Motor neuron (in vitro differentiated cells): ENCODE results near the gene FHIT. TPM values are rescaled to one million over a fixed set of nuclear protein-coding genes. Genes with fewer than 3 reads are reported as not detected.

ENCODE experiments used
- ATAC-seq, 8 experiments: fragments of 200-7000 bp; cut with Tn5 transposase; replicated peaks in 6 of 8; 2 replicates each; pipeline ENCODE4 v1.8.0; 2021; ENCODE audit warnings: mild to moderate bottlenecking in 8 of 8, moderate library complexity in 8 of 8
- H3K27ac ChIP-seq, 2 donors: fragments of 250-450 bp; sonication (Bioruptor Pico); 2 replicates each; pipeline ENCODE4 v1.9.0; 2021; ENCODE audit warnings: antibody characterized with exemption in 2 of 2, mild to moderate bottlenecking in 2 of 2, moderate library complexity in 1 of 2
- H3K4me1 ChIP-seq, 2 donors: fragments of 250-450 bp; sonication (Bioruptor Pico); replicated peaks in 1 of 2; 2 replicates each; pipeline ENCODE4 v1.6.1; 2021; ENCODE audit warnings: antibody characterized with exemption in 2 of 2, mild to moderate bottlenecking in 2 of 2, moderate library complexity in 1 of 2
- H3K4me3 ChIP-seq, 5 donors: fragments of 250-450 bp; sonication (Bioruptor Pico); 2 replicates each; pipeline ENCODE4 v1.9.0; 2021; ENCODE audit warnings: antibody characterized with exemption in 5 of 5, mild to moderate bottlenecking in 5 of 5, moderate library complexity in 4 of 5
- WGBS, 10 experiments: fragments of 450-650 bp; shearing (Covaris generic); methylation state at CpG; one replicate each; pipeline ENCODE4 v1.0.0; 2022; 5-methylcytosine and 5-hydroxymethylcytosine counted together
- in situ Hi-C, 9 experiments: fragments of 400-800 bp; cut with MboI; loops; one replicate each; pipeline ENCODE4 v1.15.0; 2021; ENCODE audit warnings: low sequenced_read_pairs in 9 of 9, low pct_unique_long_range_greater_than_20kb in 2 of 9; ENCODE audit not compliant: unreplicated experiment in 9 of 9
- total RNA-seq, 8 experiments: library from RNA; unstranded; fragments of 300-600 nt; gene quantifications; 2 replicates each; pipeline versions ENCODE4 v1.2.3 to v1.2.4, GENCODE V29; 2022

Gene FHIT
- total RNA-seq, 8 experiments from 2014 or later = 1.6 to 25.1 (median 12.1) TPM

DNA sequence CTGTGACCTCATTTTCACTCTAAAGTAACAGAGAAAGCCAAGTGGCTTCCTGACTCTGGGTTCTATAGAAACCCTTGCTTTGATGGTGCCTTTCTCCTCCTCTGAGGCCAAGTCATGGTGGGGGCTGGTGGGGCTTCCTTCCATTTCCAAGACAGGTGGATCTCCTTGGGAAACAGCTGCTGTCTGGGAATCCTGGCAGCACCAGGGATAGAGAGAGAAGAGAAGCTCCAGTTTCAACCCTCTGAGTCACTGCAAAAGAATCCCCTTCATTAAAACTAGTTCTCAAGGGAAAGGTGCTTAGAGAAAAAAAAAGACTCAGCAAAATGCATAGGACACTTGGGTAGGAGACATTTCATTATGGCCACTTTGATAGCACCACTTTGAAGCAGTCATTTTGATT is 614.4 kb downstream of the FHIT start:
- peak in 2 of 8 experiments; percentile 33 to 34 for ATAC-seq
- in situ Hi-C loops = no loop called here
- Histone ChIP-seq H3K4me1 (peaks cover under 1 to 6% of the 10 kb centered on the region in 2 donors), H3K4me3 (no peak overlapping the region), H3K27ac (no peak overlapping the region)

DNA sequence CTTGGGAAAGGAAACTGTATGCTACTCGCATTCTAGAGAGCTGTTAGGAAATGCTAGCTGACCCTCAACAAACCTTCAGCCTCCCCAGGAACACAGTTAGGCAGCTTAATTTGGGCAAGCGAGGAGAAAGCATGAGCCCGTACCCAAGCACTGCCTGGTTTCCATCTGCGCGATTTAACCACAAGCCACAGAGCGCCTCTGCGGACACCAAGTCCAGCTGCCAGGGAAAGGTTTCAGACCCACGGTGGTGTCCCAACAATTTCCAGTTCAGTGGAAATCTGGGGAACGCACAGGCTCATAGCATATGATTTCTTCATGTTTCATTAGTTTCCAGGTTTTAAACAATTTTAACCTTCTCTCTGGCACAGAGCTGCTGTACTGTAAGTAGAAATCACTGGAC is 617.6 kb downstream of the FHIT start:
- H3K27ac ChIP-seq = no peak overlapping the region
- no peak for ATAC-seq
- in situ Hi-C loops = no loop called here
- H3K4me3 ChIP-seq = no peak overlapping the region
- 39 to 100% (median 82%) methylated on average over 2 to 9 of the region's 9 CpGs; no CpG with 5 or more reads in 2 of the 10 experiments for WGBS, 10 experiments
- peaks cover 6 to 8% of the 10 kb centered on the region in 2 donors for H3K4me1 ChIP-seq

DNA sequence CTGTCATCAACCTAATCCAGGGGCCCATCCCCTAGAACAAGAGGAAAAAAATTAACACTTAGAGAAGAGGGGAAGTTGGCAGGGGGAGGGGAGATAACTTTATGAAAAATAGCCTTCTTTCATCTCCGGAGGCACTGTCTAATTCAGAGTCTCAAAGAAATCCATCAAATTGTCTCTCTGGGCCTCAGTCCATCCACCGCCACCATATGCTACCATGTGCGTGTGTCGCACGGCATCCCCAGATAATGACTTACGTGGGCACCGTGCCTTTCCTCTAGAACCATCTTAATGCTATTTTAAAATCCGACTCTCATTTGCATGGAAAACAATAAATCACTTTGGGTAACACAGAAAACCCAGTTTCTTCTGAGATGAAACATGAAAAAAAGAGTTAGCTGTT is 619.7 kb downstream of the FHIT start:
- ATAC-seq = peak in 5 of 8 experiments; percentile 48 to 98 (median 93)
- Histone ChIP-seq H3K4me1 (peaks cover 6 to 8% of the 10 kb centered on the region in 2 donors), H3K4me3 (no peak overlapping the region), H3K27ac (no peak overlapping the region)
- 40 to 91% (median 61%) methylated on average over 3 to 7 of the region's 8 CpGs; no CpG with 5 or more reads in 3 of the 10 experiments for WGBS, 10 experiments
- in situ Hi-C loops = no loop called here

DNA sequence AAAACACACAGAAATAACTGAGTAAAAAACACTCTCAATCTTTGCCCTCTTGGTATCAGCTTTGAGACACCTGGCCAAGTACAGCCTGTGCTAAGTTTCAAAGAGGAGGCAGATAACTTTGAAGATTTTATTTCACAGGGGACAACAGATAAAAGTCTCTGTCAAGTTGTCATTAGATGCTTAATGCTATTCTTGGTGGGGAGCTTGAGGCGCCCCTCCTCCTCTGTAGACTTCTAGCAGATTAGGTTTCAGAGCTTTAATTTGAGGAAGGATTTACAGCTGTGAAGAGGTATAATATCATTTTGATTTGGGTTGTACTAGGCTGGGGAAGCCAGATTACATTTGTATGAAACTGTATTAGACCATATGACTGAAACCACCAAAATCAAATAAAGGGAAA is 620.3 kb downstream of the FHIT start:
- Histone ChIP-seq H3K27ac (no peak overlapping the region), H3K4me3 (no peak overlapping the region), H3K4me1 (peaks cover 6 to 8% of the 10 kb centered on the region in 2 donors)
- ATAC-seq = no peak
- in situ Hi-C loops = no loop called here
- WGBS, 10 experiments = 67 to 100% (median 95%) methylated on average over 1 of the region's 1 CpG; no CpG with 5 or more reads in 2 of the 10 experiments

DNA sequence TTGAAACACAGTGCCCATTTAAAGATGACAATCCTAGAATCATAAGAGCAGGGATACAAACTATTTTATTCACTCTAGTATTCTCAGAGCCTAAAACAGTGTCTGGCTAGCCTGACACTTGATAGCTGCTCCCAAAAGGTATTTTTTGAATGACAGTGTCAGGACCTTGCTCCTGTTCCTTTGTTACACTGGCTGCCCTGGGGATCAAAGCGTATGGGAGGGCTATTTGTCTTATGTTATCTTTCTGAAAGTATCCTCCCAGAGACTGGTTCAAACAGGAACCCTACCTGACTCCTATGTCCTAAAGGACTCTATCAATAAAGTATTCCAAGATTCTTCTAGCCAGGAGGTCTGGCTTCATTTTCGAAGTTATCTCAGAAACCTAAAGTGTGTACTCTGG is 621.4 kb downstream of the FHIT start:
- H3K27ac ChIP-seq = no peak overlapping the region
- 0 to 100% (median 76%) methylated on average over 1 to 2 of the region's 2 CpGs; no CpG with 5 or more reads in 3 of the 10 experiments for WGBS, 10 experiments
- no peak for ATAC-seq
- H3K4me1 ChIP-seq = peaks cover 6 to 8% of the 10 kb centered on the region in 2 donors
- in situ Hi-C loops = no loop called here
- H3K4me3 ChIP-seq = no peak overlapping the region

DNA sequence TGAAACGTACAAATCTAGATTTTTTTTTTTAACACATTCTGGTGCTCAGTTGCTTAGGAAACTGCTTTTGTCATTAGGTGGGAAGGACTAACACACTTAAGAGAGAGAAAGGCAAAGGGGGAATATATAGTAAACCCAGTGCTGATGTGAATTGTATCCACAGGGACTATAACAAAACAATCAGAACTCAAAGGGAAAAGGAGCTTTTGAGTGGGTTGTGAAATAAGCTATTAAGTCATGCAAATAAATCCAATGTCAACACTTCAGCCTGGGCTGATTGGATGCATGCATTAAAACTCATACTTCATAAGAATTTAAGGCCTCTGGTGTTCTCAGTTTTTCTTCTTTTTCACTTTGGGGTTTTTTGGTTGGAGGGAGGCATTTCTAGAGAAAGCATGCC is 628.9 kb downstream of the FHIT start:
- no peak overlapping the region for H3K27ac ChIP-seq
- no peak overlapping the region for H3K4me3 ChIP-seq
- in situ Hi-C loops = no loop called here
- no peaks in the 10 kb centered on the region for H3K4me1 ChIP-seq
- WGBS, 10 experiments = 0 to 67% (median 27%) methylated on average over 1 of the region's 1 CpG; no CpG with 5 or more reads in 4 of the 10 experiments
- peak in 1 of 8 experiments; percentile 24 for ATAC-seq

DNA sequence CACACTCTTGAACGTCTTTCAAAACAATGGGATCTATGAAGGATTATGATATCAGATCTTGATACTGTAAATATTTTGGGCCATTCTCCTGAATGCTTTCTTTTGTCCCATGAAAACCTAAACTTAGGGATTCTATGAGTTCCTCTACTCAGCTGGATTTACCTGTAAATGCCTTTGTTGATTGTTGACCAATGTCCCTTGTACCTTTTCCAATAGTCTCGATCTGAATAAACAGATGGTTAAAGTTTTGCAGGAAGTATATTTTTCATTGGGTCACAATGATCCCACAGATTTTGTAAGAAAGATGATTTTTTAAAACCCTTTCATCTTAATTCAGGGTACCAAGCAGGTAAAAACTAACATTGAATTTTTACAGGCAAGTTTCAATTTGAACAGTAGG is 634.1 kb downstream of the FHIT start:
- 0 to 95% (median 85%) methylated on average over 1 to 2 of the region's 2 CpGs; no CpG with 5 or more reads in 2 of the 10 experiments for WGBS, 10 experiments
- H3K27ac ChIP-seq = no peak overlapping the region

DNA sequence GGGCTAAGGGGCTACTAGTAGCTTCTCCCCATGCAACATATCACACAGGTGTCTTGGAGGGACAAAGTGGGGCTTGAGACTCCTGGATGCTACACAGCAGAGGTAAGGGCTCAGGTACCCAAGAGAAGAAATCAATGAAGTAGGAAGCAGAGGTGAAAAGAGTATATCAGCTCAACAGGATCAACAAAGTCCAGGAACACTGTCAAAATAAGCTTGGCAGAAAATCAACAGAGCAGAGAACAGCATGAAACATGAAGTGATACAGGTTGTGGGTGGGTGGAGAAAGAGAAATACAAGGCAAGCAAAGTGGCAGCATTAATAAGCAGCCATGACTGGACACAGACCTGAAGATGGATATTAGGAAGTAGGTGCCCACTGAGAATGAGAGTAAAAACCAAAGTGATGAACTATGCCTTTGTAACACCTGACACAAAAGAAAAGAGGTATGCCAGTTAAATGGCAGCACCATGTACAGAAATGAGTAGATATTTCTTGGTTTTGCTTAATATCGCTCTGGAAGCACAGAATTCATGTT is 637.4 kb downstream of the FHIT start:
- WGBS, 10 experiments = 20 to 100% (median 37%) methylated on average over 1 of the region's 1 CpG; no CpG with 5 or more reads in 6 of the 10 experiments
- no peak overlapping the region for H3K4me3 ChIP-seq
- no peak for ATAC-seq
- no peaks in the 10 kb centered on the region for H3K4me1 ChIP-seq
- no peak overlapping the region for H3K27ac ChIP-seq
- in situ Hi-C loops = no loop called here

More for the DNA sequence above, 634.1 kb downstream of the FHIT start:
- in situ Hi-C loops = no loop called here
- no peak for ATAC-seq
- Histone ChIP-seq H3K4me1 (no peaks in the 10 kb centered on the region), H3K4me3 (no peak overlapping the region)

DNA sequence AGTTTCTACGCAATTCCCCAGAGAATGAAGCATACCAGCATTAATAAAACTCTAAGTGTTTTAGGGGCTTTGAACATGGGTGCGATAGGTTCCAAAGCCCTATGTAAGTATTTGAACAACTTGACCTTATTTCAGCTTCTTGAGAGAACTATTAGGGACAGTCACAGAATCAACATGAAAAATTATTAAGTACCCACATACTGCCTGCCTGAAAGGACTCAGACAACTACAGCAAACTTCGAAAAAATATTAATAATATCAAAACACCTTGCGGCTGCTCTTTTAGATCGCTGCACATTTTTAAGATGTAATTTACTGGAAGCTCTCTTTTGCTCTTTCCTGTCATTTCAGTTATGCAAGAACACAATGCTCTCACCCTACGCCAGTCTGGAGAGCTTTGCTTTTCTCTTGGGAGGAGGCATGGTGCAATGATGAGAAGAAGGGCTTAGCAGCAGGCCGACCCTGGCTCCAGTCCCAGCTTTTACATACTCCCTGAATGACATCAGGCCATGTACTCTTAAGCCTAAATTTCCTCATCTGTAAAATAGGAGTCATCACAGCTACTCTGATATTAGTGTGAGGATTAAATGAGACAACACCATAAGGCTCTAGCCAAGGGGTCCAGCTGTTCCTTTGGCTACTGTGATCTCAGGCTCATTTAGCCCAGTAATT is 640.7 kb downstream of the FHIT start:
- ATAC-seq = peak in 3 of 8 experiments; percentile 33 to 99 (median 99)

DNA sequence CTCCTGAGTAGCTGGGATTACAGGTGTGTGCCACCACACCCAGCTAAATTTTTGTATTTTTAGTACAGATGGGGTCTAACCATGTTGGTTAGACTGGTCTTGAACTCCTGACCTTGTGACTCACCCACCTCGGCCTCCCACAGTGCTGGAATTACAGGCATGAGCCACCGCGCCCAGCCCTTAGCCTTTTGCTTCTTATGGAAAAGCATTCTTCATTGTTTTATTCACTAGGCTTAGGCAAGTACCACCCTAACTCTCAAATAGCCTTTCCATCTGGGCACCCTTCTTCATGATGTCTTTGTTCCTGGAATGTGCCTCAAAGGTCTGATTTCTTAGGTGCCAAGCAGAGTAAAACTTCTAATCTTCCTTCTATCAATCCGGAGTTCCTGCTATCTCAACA is 641.8 kb downstream of the FHIT start:
- Histone ChIP-seq H3K27ac (no peak overlapping the region), H3K4me1 (no peaks in the 10 kb centered on the region), H3K4me3 (no peak overlapping the region)
- 75 to 100% (median 88%) methylated on average over 1 to 4 of the region's 4 CpGs; no CpG with 5 or more reads in 3 of the 10 experiments for WGBS, 10 experiments
- peak in 2 of 8 experiments; percentile 43 for ATAC-seq
- in situ Hi-C loops = no loop called here

More for the DNA sequence above, 640.7 kb downstream of the FHIT start:
- Histone ChIP-seq H3K4me3 (no peak overlapping the region), H3K27ac (no peak overlapping the region), H3K4me1 (no peaks in the 10 kb centered on the region)
- 45 to 100% (median 92%) methylated on average over 1 to 7 of the region's 7 CpGs for WGBS, 10 experiments
- in situ Hi-C loops = no loop called here

DNA sequence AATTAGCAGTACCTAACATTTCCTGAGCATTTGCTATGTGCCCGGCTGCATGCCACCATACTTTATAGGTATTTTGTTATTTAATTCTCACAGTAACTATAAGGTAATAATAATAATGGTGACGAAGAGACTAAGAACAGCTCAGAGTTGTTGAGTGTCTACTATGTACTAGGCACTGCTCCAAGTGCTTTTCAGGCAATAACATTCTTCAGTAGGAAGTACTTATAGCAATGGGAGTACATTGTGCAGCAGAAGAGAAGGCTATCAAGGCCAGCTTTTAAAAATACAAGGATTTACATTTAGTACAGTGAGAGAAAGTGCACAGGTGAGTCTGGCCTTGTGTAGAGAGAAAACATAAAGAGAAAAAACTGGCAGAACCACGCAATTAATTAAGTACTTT is 647.4 kb downstream of the FHIT start:
- WGBS, 10 experiments = 54 to 100% (median 92%) methylated on average over 1 to 3 of the region's 3 CpGs; no CpG with 5 or more reads in 1 of the 10 experiments
- Histone ChIP-seq H3K4me3 (no peak overlapping the region), H3K27ac (no peak overlapping the region), H3K4me1 (peaks cover 0 to 3% of the 10 kb centered on the region in 2 donors)
- ATAC-seq = no peak
- in situ Hi-C loops = no loop called here

DNA sequence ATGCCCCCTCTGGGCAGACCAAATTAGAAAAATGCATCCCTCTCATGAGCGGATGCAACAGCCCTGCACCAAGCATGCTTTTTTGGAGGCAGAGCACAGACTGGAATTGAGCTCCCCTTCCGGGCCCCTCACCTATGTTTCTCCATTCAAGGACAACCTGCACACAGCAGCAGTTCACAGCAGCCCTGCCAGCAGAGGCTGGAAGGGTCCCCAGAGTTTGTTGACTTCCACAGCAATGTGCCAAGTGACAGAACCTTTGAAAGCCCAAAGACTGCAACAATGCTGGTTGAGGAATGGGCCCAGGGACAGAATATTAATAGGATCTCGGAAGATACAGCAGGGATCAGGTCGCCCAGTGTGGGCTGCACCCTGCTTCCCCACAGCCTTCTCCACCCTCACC is 650.4 kb downstream of the FHIT start:
- peak in 1 of 8 experiments; percentile 24 for ATAC-seq
- Histone ChIP-seq H3K4me1 (peaks cover 0 to 3% of the 10 kb centered on the region in 2 donors), H3K27ac (no peak overlapping the region), H3K4me3 (no peak overlapping the region)
- WGBS, 10 experiments = 43 to 100% (median 92%) methylated on average over 1 to 3 of the region's 4 CpGs; no CpG with 5 or more reads in 1 of the 10 experiments
- in situ Hi-C loops = no loop called here

DNA sequence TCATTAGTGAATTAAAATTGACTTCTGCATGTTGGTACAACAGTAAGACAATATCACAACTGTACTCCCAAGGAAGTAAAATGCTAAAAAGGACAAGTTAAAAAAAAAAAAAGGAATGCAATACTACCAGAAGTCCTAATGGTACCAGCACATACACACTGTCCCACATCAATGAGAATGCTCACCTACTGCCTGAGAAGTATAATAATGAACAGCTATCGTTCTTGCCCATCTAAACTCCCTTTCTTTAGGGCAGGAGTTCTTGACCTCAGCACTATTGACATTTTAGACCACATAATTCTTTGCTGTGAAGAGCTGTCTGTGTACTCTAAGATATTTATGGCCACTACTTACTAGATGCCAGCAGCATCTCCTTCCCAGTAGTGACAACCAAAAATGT is 651.7 kb downstream of the FHIT start:
- in situ Hi-C loops = no loop called here
- Histone ChIP-seq H3K4me3 (no peak overlapping the region), H3K4me1 (peaks cover 0 to 3% of the 10 kb centered on the region in 2 donors), H3K27ac (no peak overlapping the region)
- WGBS, 10 experiments = 0 to 90% (median 54%) methylated on average over 1 of the region's 1 CpG; no CpG with 5 or more reads in 4 of the 10 experiments
- ATAC-seq = no peak
